KOPT-K1 (cell line): ENCODE results near the gene MUC4.
"Not testable (repeated sequence)": the region's sequence is repeated elsewhere in the genome, so short reads cannot be mapped to it uniquely, and the experiment has no call there.

Experiments
- H3K27ac ChIP-seq: fragments of 200-600 bp; sonication (generic); 2 replicates; pipeline ENCODE4 v1.5.1; 2016; ENCODE audit warnings: antibody characterized with exemption, mild to moderate bottlenecking, low read depth, low read length; ENCODE audit not compliant: poor library complexity, severe bottlenecking
- H3K36me3 ChIP-seq: fragments of 200-600 bp; sonication (generic); 2 replicates; pipeline ENCODE4 v1.5.1; 2017; ENCODE audit warnings: antibody characterized with exemption, mild to moderate bottlenecking, low read length, moderate library complexity; ENCODE audit not compliant: insufficient read depth
- H3K9me3 ChIP-seq: fragments of 200-600 bp; sonication (generic); 2 replicates; pipeline ENCODE4 v1.5.1; 2017; ENCODE audit warnings: antibody characterized with exemption, low read length, mild to moderate bottlenecking; ENCODE audit not compliant: insufficient read depth, poor library complexity, severe bottlenecking

The MUC4 gene

DNA sequence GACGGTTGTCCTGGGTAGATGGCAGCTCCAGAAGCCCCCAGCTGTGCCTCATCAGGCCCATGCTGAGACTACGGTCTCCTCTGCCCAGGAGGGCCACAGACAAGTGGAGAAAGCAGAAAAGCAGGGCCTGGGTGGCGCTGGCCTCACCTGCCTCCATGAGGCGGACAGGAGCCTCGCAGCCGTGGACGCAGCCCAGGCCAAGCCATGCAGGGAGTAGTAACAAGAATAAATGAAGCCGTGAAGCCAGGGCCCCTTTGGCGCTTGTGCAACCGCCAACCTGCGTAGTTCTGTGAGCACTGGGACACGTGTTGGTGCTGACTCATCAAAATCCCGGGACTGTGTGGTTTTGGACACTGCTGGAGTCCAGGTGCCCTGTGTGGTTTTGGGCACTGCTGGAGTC is 12.3 kb upstream of the MUC4 start:
- Histone ChIP-seq H3K9me3 (no peaks in the 10 kb centered on the region), H3K36me3 (no peaks in the 10 kb centered on the region), H3K27ac (no peak overlapping the region)

DNA sequence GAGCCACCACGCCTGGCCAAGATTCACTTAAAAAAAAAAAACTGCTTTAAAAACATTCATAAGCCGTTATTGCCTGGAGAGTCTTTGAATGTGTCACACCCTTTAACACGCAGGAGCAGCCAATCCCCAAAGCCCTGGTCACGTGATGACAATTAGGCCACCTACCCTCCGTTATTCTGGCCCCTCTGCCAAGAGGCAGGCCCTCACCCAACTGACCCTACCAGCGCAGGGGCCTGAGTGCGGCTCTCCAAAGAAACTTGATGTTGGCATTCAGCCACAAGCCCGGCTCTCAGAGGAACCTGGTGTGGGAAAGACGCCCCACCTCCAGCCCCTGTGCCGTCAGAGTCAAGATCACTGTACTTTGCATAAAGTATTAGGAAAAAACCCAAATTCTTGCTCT is 11.6 kb upstream of the MUC4 start:
- Histone ChIP-seq H3K9me3 (no peaks in the 10 kb centered on the region), H3K36me3 (no peaks in the 10 kb centered on the region), H3K27ac (no peak overlapping the region)

DNA sequence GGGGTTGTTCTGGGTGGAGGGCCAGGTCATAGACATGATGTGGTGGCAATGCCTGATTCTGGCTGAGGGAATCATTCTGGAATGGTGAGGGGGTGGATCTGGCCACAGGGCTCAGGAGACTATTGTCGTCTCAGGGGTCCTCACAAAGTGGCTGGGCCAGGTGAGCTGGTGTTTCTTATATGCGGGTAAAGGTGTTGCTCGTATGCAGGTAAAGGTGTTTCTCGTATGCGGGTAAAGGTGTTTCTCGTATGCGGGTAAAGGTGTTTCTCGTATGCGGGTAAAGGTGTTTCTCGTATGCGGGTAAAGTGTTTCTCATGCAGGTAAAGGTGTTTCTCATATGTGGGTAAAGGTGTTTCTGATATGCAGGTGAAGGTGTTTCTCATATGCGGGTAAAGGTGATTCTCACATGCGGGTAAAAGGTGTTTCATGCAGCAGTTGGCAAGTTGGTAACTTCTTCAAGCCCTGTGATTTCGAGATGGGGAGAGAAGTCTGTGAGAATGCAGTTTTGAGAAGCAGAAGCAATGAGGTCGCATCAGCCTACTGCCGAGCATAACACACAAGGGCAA is 10.5 kb upstream of the MUC4 start:
- Histone ChIP-seq H3K9me3 (no peaks in the 10 kb centered on the region), H3K27ac (no peak overlapping the region), H3K36me3 (no peaks in the 10 kb centered on the region)

DNA sequence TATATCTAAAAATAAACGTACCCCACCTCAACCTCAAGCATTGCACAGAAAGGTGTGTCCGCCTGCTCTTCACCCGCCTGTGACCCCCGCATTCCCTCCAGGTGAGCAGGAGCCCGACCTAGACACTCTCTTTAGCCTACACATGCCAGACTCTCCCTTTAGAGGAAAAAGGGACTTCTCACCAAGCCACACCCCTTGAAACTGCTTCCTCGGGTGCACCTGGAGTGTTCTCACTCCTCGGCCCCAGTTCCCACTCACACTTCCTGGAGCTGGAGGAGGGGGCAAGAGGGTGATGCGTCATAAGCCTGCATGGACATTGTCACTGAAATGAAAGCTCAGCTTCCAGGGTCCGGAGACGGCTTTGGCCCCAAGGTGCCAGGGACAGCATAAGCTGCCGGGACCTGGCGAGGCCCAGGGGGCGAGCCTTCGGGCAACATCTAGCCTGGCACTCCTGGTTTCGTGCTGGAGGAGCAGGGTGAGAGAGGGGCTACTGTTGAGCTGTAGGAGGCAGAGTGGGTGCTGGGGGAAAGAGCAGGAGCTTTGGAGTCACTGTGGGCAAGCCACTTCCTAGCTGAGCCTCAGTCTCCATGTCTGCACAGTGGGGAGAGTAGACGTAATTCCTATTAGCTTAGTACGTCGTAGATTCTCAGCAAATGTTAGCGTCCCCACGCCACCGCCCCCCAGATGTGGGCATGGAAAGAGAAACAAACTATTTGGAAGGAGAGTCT is 9.8 kb upstream of the MUC4 start:
- no peaks in the 10 kb centered on the region for H3K9me3 ChIP-seq
- H3K36me3 ChIP-seq = no peaks in the 10 kb centered on the region
- no peak overlapping the region for H3K27ac ChIP-seq

DNA sequence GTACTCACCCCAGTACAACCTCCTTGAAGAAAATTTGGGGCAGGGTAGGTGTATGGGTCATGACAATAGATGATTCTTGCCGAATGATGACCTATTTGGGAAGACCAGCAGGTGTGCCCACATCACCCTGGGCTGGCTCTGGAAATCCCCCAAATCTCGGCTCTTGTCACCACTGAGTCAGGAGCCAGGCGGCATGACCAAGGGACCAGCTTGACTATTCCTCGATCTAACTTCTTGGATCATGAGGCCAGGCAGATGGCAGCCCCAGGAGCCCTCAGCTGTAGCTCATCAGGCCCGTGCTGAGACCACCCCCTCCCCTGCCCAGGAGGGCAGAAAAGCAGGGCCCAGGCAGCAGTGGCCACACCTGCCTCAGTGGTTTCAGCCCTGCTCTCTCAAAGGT is 9.2 kb upstream of the MUC4 start:
- H3K27ac ChIP-seq = no peak overlapping the region
- H3K36me3 ChIP-seq = no peaks in the 10 kb centered on the region
- no peaks in the 10 kb centered on the region for H3K9me3 ChIP-seq

DNA sequence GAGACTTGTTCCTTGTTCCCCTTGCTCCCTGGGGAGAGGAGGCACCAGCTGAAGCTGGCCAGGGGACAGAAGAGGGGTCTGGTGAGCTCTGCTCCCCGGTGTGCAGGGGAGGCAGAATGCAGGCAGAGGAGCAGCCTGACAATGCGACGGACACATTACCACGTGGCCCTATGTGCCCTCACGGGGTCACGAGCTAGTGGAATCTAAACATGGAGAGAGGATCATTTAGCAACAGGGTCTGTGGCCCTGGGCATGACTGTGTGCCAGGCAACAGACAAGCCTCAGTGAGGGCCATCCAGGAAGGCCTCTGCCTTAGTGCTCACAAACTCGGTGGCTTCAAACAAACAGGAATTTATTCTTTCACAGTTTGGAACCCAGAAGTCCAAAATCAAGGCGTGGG is 8.5 kb upstream of the MUC4 start:
- no peak overlapping the region for H3K27ac ChIP-seq
- H3K9me3 ChIP-seq = no peaks in the 10 kb centered on the region
- H3K36me3 ChIP-seq = no peaks in the 10 kb centered on the region

DNA sequence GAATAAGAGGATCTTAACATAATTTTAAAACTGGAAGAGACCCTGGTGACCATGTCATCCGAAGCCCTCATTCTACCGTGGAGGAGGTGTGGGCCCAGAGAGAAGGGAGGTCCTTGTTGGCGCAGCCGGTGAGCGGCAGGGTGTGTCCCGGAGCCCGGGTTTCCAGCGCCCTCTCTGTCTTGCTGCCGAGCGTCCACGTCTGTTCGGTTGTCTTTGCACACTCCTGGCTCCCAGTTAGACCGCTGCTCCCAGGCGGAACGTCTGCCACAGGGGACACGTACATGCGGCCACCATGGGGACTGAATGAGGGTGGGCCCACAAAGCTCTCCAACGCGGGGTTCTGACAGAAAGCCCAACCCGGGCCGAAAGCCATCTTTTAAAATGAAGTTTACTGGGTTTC is 6.6 kb upstream of the MUC4 start:
- Histone ChIP-seq H3K36me3 (no peaks in the 10 kb centered on the region), H3K9me3 (no peaks in the 10 kb centered on the region), H3K27ac (no peak overlapping the region)

DNA sequence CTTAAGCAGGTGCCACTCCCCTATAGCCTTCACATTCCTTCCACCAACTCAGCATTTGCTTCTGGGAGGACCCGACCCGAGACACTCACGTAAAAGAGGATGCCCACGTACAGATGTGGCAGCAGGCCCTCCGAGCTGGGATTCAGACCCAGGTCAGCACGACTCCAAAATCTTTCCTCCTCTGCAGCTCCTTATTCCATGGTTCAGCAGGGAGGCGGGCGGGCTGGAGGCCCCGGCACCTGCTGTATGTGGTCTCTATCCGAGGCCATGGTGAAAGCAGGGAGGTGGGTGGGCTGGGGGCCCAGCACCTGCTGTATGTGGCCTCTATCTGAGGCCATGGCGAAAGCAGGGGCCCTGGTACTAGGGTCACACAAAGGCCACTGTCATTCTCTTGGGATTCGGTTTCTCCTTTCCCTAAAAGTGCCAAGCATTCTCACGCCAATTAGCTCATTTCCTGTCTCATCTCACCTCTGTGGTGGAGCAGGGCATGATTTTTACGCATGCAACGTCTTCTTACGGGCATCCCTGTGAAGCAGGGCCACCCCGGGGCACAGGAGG is 5.9 kb upstream of the MUC4 start:
- no peaks in the 10 kb centered on the region for H3K36me3 ChIP-seq
- H3K27ac ChIP-seq = no peak overlapping the region
- H3K9me3 ChIP-seq = no peaks in the 10 kb centered on the region

DNA sequence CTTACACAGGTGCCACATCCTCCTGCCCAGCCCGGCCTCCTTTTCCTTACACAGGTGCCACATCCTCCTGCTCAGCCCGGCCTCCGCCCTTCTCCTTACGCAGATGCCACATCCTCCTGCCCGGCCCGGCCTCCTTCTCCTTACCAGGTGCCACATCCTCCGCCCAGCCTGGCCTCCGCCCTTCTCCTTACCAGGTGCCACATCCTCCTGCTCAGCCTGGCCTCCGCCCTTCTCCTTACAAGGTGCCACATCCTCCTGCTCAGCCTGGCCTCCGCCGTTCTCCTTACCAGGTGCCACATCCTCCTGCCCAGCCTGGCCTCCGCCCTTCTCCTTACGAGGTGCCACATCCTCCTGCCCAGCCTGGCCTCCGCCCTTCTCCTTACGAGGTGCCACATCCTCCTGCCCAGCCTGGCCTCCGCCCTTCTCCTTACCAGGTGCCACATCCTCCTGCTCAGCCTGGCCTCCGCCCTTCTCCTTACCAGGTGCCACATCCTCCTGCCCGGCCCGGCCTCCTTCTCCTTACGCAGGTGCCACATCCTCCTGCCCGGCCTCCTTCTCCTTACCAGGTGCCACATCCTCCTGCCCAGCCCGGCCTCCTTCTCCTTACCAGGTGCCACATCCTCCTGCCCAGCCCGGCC is 4.7 kb upstream of the MUC4 start:
- H3K36me3 ChIP-seq = not testable (repeated sequence)

DNA sequence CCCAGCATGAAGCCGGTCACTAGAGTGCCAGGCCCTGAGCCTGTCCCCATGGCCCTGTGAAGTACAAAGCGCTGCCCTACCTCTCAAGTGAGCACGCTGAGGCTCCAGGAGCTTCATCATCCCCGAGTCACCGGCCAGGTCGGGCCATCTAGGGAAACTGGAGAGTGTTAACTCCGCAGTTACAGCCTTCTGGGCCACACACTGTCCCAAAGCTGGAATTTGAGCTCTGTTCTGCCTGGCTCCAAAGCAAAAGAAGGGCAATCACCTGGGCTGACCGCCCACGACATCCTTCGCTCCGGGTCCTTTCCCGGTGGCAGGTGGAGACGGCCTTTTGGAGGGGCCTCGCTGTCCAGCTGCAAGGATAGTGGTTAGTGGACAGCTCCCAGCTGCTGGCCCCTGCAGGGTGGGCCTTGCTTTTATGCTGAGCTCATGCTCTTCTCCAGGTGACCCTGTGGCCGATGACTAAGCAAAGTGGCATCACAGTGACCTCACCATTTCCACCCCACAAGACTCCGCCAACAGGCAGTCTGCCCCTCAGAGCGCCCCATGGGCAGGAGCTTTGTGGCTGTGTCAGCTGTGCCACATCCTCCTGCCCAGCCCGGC is 3.5 kb upstream of the MUC4 start:
- Histone ChIP-seq H3K9me3 (no peaks in the 10 kb centered on the region), H3K36me3 (no peaks in the 10 kb centered on the region), H3K27ac (no peak overlapping the region)

More for the DNA sequence above, 4.7 kb upstream of the MUC4 start:
- not testable (repeated sequence) for H3K27ac ChIP-seq, H3K9me3 ChIP-seq

DNA sequence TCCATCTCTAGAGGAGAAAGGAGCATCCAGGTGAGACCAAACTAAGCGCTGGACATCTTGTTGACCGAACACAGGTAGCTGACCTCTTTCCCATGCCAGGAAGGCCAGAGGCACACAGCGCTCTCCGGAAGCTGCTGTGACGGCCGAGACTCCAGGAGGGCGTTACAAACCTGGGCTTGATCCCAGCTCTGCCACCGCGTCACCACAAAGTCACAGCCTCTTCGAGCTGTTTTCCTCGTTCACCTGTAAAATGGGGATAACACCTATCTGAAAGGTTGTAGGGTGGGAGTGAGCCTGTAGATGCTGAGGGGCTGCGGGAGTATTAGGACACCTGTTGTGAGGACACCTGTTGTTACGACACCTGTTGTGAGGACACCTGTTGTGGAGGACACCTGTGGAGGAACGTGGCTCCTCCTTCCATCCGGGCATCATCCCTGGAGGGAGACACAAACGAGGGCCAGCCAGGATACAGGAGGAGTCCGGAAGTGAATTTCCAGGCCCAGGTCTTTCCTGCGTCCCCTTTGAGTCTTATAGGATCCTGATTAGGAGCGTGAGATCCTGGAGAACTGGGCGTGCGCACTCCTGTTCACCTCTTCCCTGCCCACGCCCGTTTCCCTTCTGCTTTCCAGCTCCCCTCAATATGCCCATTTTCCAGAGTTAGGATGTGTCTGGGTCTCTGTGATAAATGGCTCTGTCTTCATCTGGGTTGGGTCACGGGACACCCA is 2.3 kb upstream of the MUC4 start:
- no peaks in the 10 kb centered on the region for H3K9me3 ChIP-seq
- no peaks in the 10 kb centered on the region for H3K36me3 ChIP-seq
- no peak overlapping the region for H3K27ac ChIP-seq

DNA sequence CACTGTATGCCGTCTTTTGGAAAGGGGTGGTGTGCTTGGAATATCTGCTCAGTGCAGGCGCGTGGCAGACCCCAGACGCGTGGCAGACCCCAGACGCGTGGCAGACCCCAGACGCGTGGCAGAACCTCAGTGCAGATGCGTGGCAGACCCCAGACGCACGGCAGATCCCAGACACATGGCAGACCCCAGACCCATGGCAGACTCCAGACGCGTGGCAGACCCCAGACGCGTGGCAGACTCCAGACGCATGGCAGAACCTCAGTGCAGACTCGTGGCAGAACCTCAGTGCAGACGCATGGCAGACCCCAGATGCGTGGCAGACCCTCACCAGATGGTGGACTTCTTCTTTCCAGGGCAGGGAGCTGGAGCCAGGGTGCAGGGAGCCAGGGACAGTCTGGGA is 637 bp upstream of the MUC4 start:
- Histone ChIP-seq H3K9me3 (no peaks in the 10 kb centered on the region), H3K36me3 (no peaks in the 10 kb centered on the region)

DNA sequence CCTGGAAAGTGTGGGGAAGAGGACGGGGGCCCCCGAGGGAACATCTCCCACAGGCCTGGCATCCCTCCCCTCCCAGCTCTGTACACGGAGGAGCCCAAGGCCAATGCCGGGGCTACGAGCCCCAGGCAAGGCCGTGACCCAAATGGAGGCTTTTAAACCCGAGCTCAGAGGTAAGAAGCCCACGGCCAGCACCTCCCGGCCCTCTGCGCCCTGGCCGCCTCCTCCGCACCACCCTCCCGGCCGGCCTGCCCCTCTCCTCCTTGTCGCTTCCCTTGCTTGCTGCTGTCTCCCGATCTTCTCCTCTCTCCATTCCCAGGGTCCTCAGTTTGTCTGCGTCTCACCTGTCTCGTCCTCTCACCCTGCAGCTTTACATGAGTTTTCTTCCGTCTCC is 1.3 kb downstream of the MUC4 start:
- H3K27ac ChIP-seq = no peak overlapping the region

More for the DNA sequence above, 637 bp upstream of the MUC4 start:
- H3K27ac ChIP-seq = no peak overlapping the region

DNA sequence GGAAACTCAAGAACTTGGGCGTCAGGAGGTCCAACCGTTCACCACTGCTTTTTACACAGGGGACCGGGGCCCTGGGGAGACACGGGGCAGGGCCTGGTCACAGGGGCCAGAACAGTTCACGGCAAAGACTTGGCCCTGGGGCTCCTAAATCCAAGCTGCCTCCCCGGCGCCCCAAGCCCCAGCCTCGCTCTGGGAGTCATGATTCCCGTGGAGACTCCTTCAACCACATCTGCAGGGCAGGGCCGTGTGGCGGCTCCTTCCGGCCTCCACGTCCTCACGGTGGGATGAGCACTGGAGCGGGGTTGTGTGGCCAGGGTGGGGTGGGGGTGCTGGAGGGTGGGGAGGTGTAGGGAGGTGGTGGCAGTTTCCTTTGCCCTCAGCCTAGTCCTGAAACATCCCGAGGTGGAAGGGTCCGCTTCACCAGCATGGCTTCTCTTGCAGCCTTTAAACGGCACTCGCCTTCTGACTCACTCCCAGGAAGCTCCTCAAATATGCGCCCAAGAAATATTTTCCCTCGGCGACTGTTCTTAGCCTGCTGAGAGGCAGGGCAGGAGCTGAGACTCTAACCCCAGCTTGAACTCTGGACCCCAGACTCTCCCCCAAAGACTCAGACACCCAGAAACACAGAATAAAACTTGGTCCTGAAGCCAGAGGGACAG is 1.8 kb downstream of the MUC4 start:
- no peak overlapping the region for H3K27ac ChIP-seq
- no peaks in the 10 kb centered on the region for H3K36me3 ChIP-seq
- no peaks in the 10 kb centered on the region for H3K9me3 ChIP-seq

More for the DNA sequence above, 1.3 kb downstream of the MUC4 start:
- no peaks in the 10 kb centered on the region for H3K9me3 ChIP-seq
- H3K36me3 ChIP-seq = no peaks in the 10 kb centered on the region
